ENCODE results near the gene USP9X.

DNA sequence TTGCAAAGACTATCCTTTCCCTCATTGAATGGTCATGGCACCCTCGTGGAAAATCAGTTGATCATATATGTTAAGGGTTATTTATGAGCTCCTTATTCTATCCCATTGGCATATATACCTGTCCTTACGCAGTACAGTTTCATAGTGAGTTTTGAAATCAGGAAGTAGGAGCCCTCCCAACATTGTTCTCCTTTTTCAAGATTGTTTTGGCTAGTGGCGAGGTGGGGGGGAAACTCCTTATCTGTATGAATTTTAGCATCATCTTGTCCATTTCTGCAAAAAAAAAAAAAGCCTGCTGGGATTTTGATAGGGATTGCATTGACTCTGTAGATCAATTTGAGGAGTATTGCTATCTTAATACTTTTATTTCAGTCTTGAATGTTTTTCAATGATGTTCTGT, 2.5 kb upstream of the USP9X start:
- TF ChIP-seq, protein P1, sequence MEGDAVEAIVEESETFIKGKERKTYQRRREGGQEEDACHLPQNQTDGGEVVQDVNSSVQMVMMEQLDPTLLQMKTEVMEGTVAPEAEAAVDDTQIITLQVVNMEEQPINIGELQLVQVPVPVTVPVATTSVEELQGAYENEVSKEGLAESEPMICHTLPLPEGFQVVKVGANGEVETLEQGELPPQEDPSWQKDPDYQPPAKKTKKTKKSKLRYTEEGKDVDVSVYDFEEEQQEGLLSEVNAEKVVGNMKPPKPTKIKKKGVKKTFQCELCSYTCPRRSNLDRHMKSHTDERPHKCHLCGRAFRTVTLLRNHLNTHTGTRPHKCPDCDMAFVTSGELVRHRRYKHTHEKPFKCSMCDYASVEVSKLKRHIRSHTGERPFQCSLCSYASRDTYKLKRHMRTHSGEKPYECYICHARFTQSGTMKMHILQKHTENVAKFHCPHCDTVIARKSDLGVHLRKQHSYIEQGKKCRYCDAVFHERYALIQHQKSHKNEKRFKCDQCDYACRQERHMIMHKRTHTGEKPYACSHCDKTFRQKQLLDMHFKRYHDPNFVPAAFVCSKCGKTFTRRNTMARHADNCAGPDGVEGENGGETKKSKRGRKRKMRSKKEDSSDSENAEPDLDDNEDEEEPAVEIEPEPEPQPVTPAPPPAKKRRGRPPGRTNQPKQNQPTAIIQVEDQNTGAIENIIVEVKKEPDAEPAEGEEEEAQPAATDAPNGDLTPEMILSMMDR (IDR thresholded peaks at IDR 0.05), result no peak
- no peak for TF ChIP-seq POLR2A (IDR thresholded peaks at IDR 0.05)
- TF ChIP-seq POLR2AphosphoS5 (IDR thresholded peaks at IDR 0.05; ENCODE audit: insufficient read depth in 1 of 2, low read depth in 1 of 2), result no peak

Measured in vagina (tissue), 2 donors.